ENCODE data around the gene ENTPD3. TPM values are rescaled to one million over a fixed set of nuclear protein-coding genes. Genes with fewer than 3 reads are reported as not detected.

The ENTPD3 gene
- total RNA-seq, 3 donors from 2014 or later, result 1.7 to 5.5 (median 3.3) TPM

GRCh38 chr3:40407007-40407406 lies 20.0 kb downstream of the ENTPD3 start:
- DNase-seq (no peak), ATAC-seq (no peak)
- no peak for TF ChIP-seq CTCF (IDR thresholded peaks at IDR 0.05)
- Histone ChIP-seq H3K36me3 (ENCODE audit: low read depth) (no peaks in the 10 kb centered on the region), H3K4me3 (no peak overlapping the region), H3K4me1 (ENCODE audit: low read depth) (no peaks in the 10 kb centered on the region), H3K9me3 (no peaks in the 10 kb centered on the region)
- intact Hi-C loops (cut with DNase I, micrococcal nuclease), result no loop called here

- H3K4me1 ChIP-seq (ENCODE audit: low read depth), result no peaks in the 10 kb centered on the region
- no peak for TF ChIP-seq CTCF (IDR thresholded peaks at IDR 0.05)
- H3K4me3 ChIP-seq, result no peak overlapping the region
- no peaks in the 10 kb centered on the region for H3K36me3 ChIP-seq (ENCODE audit: low read depth)
- ATAC-seq (no peak), DNase-seq (no peak)
- H3K9me3 ChIP-seq, result no peaks in the 10 kb centered on the region
- intact Hi-C loops (cut with DNase I, micrococcal nuclease), result no loop called here
These were observed 20.6 kb downstream of the ENTPD3 start for GRCh38 chr3:40407611-40408010.

- ATAC-seq, result peak; percentile 55
- no peak for TF ChIP-seq CTCF (IDR thresholded peaks at IDR 0.05)
- peak in 1 of 3 donors; percentile 15 for DNase-seq
These were observed 27.3 kb downstream of the ENTPD3 start for GRCh38 chr3:40414270-40414669.

GRCh38 chr3:40417845-40418543 lies 31.0 kb downstream of the ENTPD3 start:
- ATAC-seq, result peak; percentile 94

More at GRCh38 chr3:40414270-40414669, 27.3 kb downstream of the ENTPD3 start:
- intact Hi-C loops (cut with DNase I, micrococcal nuclease), result no loop called here
- H3K9me3 ChIP-seq, result no peaks in the 10 kb centered on the region
- no peaks in the 10 kb centered on the region for H3K36me3 ChIP-seq (ENCODE audit: low read depth)
- H3K4me3 ChIP-seq, result no peak overlapping the region
- H3K4me1 ChIP-seq (ENCODE audit: low read depth), result no peaks in the 10 kb centered on the region

GRCh38 chr3:40422861-40423260 lies 35.9 kb downstream of the ENTPD3 start:
- Histone ChIP-seq H3K4me3 (no peak overlapping the region), H3K4me1 (ENCODE audit: low read depth) (no peaks in the 10 kb centered on the region), H3K36me3 (ENCODE audit: low read depth) (no peaks in the 10 kb centered on the region), H3K9me3 (no peaks in the 10 kb centered on the region)
- no peak for TF ChIP-seq CTCF (IDR thresholded peaks at IDR 0.05)
- ATAC-seq (no peak), DNase-seq (no peak)
- intact Hi-C loops (cut with DNase I, micrococcal nuclease), result no loop called here

More at GRCh38 chr3:40417845-40418543, 31.0 kb downstream of the ENTPD3 start:
- peak in 1 of 3 donors; percentile 19 for DNase-seq
- intact Hi-C loops (cut with DNase I, micrococcal nuclease), result no loop called here
- Histone ChIP-seq H3K36me3 (ENCODE audit: low read depth) (no peaks in the 10 kb centered on the region), H3K4me3 (no peak overlapping the region), H3K4me1 (ENCODE audit: low read depth) (no peaks in the 10 kb centered on the region), H3K9me3 (no peaks in the 10 kb centered on the region)
- TF ChIP-seq CTCF (IDR thresholded peaks at IDR 0.05), result no peak
